ENCODE data around the gene PRAC2.
"Not testable (repeated sequence)": the region's sequence is repeated elsewhere in the genome, so short reads cannot be mapped to it uniquely, and the experiment has no call there.

The PRAC2 gene

GRCh38 chr17:48722915-48723422, at the start of gene PRAC2:
Gene PRAC2, plus strand, starts transcription at chr17:48723185. Its CDS starts 1,226 bp downstream, at chr17:48724411.
- in situ Hi-C loops (cut with MboI; ENCODE audit: low sequenced_read_pairs): no loop called here

- in situ Hi-C loops (cut with MboI; ENCODE audit: low sequenced_read_pairs): loop anchor here (10.0 kb wide), 1 partner anchor 118 kb away; no protein-coding TSS in a partner anchor
Measured at GRCh38 chr17:48676963-48677558, 45.9 kb upstream of the PRAC2 start.

GRCh38 chr17:48678141-48678971, 44.6 kb upstream of the PRAC2 start:
- in situ Hi-C loops (cut with MboI; ENCODE audit: low sequenced_read_pairs): loop anchor here (10.0 kb wide), 1 partner anchor 116 kb away; no protein-coding TSS in a partner anchor

- in situ Hi-C loops (cut with MboI; ENCODE audit: low sequenced_read_pairs): loop anchor here (5.0 to 10.0 kb wide), 2 partner anchors 115 to 203 kb away; no protein-coding TSS in a partner anchor
Measured at GRCh38 chr17:48679385-48680096, 43.4 kb upstream of the PRAC2 start.

GRCh38 chr17:48681609-48682008, 41.4 kb upstream of the PRAC2 start:
- in situ Hi-C loops (cut with MboI; ENCODE audit: low sequenced_read_pairs): loop anchor here (5.0 kb wide), 1 partner anchor 201 kb away; no protein-coding TSS in a partner anchor

GRCh38 chr17:48690655-48691054, 32.3 kb upstream of the PRAC2 start:
- in situ Hi-C loops (cut with MboI; ENCODE audit: low sequenced_read_pairs): loop anchor here (10.0 kb wide), 1 partner anchor 114 kb away; no protein-coding TSS in a partner anchor

GRCh38 chr17:48692049-48692448, 30.9 kb upstream of the PRAC2 start:
- in situ Hi-C loops (cut with MboI; ENCODE audit: low sequenced_read_pairs): loop anchor here (10.0 kb wide), 1 partner anchor 113 kb away; no protein-coding TSS in a partner anchor

GRCh38 chr17:48693178-48693577, 29.8 kb upstream of the PRAC2 start:
- in situ Hi-C loops (cut with MboI; ENCODE audit: low sequenced_read_pairs): loop anchor here (10.0 kb wide), 1 partner anchor 112 kb away; no protein-coding TSS in a partner anchor

- in situ Hi-C loops (cut with MboI; ENCODE audit: low sequenced_read_pairs): no loop called here
Measured at GRCh38 chr17:48701864-48702532, 21.0 kb upstream of the PRAC2 start.

GRCh38 chr17:48704361-48705248, 18.4 kb upstream of the PRAC2 start:
- in situ Hi-C loops (cut with MboI; ENCODE audit: low sequenced_read_pairs): no loop called here

GRCh38 chr17:48711128-48711527, 11.9 kb upstream of the PRAC2 start:
- in situ Hi-C loops (cut with MboI; ENCODE audit: low sequenced_read_pairs): no loop called here

GRCh38 chr17:48715496-48716399, 7.2 kb upstream of the PRAC2 start:
- in situ Hi-C loops (cut with MboI; ENCODE audit: low sequenced_read_pairs): no loop called here

- in situ Hi-C loops (cut with MboI; ENCODE audit: low sequenced_read_pairs): not testable (repeated sequence)
Measured at GRCh38 chr17:48716549-48716948, 6.4 kb upstream of the PRAC2 start.

- in situ Hi-C loops (cut with MboI; ENCODE audit: low sequenced_read_pairs): no loop called here
Measured at GRCh38 chr17:48717367-48718226, 5.4 kb upstream of the PRAC2 start.

- in situ Hi-C loops (cut with MboI; ENCODE audit: low sequenced_read_pairs): no loop called here
Measured at GRCh38 chr17:48718227-48718760, 4.7 kb upstream of the PRAC2 start.

- in situ Hi-C loops (cut with MboI; ENCODE audit: low sequenced_read_pairs): no loop called here
Measured at GRCh38 chr17:48718761-48719641, 4.0 kb upstream of the PRAC2 start.

Measured in HL-60/S4 (cell line).